GM20000 (cell line): ENCODE results near the gene CCDC78.

ENCODE experiments used
- DNase-seq: peaks from one replicate; pipeline ENCODE4 v3.0.0; 2012; ENCODE audit warnings: low spot score
- TF ChIP-seq, protein P1 (sequence below): IDR thresholded peaks from 2 replicates; pipeline ENCODE4 v1.5.1; 2012; ENCODE audit warnings: mild to moderate bottlenecking, control low read depth; ENCODE audit errors: extremely low read depth, missing control alignments

Gene CCDC78

DNA sequence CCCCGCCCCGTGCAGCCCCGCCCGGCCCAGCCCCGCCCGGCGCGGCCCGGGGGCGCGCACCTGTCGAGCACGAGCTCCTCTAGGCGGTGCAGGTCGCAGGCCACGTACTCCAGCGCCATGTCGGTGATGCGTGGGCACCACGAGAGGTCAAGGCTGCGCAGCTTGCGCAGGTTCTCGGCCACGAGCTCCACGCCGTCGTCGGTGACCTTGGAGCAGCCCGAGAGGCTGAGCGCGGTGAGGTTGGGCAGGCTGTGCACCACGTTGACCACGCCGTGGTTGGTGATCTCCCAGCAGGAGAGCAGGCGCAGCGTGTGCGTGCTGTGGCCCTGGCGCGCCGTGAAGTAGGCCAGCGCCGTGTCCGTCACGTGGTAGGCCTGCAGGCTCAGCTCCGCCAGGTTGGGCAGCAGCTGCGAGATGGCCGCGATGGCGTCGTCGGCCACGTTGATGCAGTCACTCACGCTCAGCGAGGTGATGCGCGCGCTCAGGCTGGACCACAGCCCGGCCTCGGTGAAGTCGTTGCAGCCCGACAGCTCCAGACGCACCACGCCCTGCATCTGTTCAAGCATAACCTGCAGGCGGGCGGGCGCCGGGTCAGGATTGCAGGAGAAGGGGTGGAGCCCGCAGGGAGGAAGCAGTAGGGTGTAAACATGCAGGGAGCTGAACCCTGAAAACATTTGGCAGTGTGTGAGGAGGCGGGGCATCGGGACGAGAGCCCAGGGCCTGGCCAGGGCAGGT is 30.7 kb downstream of the CCDC78 start:
- peak; percentile 89 for DNase-seq
- TF ChIP-seq, protein P1, sequence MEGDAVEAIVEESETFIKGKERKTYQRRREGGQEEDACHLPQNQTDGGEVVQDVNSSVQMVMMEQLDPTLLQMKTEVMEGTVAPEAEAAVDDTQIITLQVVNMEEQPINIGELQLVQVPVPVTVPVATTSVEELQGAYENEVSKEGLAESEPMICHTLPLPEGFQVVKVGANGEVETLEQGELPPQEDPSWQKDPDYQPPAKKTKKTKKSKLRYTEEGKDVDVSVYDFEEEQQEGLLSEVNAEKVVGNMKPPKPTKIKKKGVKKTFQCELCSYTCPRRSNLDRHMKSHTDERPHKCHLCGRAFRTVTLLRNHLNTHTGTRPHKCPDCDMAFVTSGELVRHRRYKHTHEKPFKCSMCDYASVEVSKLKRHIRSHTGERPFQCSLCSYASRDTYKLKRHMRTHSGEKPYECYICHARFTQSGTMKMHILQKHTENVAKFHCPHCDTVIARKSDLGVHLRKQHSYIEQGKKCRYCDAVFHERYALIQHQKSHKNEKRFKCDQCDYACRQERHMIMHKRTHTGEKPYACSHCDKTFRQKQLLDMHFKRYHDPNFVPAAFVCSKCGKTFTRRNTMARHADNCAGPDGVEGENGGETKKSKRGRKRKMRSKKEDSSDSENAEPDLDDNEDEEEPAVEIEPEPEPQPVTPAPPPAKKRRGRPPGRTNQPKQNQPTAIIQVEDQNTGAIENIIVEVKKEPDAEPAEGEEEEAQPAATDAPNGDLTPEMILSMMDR, result no peak

DNA sequence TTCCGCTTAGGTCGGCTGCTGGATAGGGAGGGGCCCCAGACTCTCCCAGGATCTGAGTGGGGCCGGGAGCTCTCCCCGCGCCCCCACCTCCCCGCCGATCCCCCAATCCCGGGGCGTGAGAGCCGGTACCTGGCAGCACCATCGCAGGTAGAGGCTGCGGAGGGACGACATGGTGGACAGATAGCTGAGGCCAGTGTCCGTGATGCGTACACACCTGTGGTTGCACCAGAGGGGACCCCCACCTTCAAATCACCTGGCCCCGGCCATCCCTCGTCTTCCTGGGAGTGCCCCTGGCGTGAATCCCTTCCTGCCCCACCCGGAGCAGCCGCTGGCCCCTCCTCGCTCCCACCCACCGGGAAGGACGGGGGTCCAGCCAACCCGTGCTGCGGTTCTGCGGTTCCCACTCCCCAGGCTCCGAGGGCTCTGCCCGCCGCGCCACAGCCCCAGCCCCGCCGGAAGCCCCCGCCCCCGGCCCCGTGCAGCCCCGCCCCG is 31.3 kb downstream of the CCDC78 start:
- TF ChIP-seq, protein P1, result no peak
- DNase-seq, result no peak

DNA sequence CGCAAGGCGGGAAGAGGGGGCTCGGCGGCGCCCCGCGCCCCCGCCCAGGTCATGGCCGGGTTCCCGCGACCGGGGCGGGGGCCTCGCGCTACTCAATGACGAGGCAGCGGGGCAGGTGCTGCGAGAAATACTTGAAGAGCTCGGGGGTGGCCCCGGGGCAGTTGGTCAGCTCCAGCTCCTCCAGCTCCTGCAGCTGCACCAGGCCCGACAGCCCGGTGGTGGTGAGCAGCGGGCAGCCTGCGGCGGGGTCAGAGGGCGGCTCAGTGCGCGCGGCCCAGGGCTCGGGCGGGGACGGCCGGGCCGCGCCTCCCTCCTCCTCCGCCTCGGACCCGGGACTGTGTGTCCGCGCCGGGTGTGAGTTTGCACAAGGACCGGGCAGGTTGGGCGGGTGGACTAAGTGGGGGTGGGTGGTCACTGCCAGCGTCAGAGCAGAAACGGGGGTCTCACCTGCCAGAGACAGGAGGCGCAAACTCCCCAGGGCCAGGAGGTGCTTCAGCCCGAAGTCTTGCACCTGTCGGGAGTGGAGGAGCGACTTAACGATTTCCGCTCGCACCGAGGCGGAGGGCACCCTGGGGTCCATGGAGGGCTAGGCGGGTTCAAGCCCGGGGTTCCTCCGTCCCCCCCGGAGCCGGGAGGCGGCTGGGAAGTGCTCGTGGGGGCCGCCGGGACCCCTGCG is 31.9 kb downstream of the CCDC78 start:
- TF ChIP-seq, protein P1, result no peak
- DNase-seq, result no peak

DNA sequence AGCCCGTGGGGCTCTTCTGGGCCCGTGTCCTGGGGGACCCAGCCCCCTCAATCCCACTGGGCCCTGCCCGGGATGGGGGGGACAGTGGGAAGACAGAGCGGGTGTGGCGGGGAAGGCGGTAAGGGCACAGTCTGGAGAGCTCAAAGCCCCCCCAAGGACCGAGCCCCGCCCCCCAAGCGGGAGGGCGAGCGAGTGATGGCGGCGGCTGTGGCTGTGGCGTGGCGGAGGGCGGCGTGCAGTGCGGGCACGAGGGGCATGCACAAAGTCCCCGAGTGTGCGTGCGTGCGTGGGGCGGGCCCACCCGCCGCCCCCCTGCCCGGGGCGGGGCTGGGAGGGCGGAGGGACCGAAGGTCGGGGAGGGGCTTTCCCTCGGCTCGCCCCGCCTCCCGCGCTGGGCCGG is 32.5 kb downstream of the CCDC78 start:
- DNase-seq, result no peak
- TF ChIP-seq, protein P1, result no peak

DNA sequence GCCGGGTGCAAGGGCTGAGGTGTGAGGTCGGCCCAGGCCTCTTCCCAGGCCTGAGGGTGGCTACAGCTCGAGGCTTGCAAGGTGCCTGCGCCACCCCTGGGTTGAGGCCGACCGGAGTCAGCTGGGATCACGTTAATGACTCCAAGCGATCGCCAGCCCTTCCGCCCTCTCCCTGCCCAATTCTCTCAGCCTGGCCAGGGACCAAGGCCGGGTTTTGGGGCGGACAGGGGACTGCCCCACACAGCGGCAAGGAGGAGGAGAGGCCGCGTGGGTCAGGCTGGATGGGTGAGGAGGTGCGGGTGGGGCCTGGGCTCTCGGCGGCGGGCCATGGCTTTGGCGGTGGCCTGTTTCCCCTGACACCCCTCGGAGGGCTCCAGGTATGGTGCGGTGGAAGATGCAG is 32.9 kb downstream of the CCDC78 start:
- DNase-seq, result no peak
- TF ChIP-seq, protein P1, result no peak

DNA sequence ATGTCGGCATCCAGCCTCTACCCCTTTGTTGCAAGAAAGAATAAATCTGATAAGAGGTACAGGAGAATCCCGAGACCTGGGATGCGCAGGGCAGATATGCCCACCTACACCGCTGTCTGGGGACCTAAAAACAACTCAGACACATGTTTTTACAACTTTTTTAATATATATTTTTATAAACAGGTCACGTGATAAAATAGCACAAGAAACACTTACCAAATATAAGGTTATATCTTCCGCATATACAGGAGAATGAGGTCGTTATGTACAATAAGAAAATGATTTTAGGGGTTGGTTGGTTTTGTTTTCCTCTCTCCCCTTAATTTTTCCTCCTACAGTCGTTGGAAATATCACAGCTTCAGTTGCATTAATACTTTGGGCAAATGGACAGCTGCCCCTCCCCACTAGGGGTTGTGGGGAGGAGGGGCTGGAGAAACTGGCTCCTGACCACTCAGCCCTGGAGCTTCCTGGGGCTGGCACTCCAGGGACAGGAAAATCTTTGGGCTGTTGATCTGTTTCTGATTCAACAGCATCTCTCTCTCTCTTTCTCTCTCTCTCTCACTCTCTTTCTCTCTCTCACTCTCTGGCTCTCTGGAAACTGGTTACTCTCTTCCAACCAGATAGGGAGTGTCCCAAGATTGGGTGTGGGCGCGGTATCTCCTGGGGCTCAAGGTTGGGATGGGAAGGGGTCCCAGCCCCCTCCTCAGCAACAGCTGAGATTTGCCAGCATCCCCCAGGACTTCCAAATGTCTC is 33.7 kb downstream of the CCDC78 start:
- TF ChIP-seq, protein P1, result no peak
- no peak for DNase-seq

DNA sequence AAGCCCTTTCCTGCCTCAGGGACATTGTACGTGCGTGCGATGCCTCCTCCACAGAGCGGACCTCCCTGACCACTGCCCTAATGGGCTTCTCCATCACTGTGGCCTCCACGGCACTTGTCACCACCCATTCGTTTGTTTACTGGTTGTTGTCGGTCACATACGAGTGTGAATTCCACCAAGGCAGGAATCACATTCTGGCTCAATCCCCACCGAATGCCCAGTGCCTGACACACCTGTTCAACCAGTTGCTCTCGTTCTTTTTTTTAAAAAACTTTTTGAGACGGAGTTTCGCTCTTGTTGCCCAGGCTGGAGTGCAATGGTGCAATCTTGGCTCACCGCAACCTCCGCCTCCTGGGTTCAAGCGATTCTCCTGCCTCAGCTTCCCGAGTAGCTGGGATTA is 35.0 kb downstream of the CCDC78 start:
- DNase-seq, result peak; percentile 18
